22Rv1 (cell line): ENCODE data around the gene SDHC.
A peak's percentile ranks its signal among the peaks of the same experiment; 100 is the strongest.
"Not testable (repeated sequence)": the region's sequence is repeated elsewhere in the genome, so short reads cannot be mapped to it uniquely, and the experiment has no call there.

Experiments
- H3K27ac ChIP-seq: fragments of 450-650 bp; 2 replicates; pipeline ENCODE4 v1.5.1; 2017
- CTCF ChIP-seq: fragments of 450-650 bp; IDR thresholded peaks from 2 replicates; pipeline ENCODE4 v1.5.1; 2017; ENCODE audit warnings: mild to moderate bottlenecking
- ZFX ChIP-seq: fragments of 450-650 bp; IDR thresholded peaks from 2 replicates; pipeline ENCODE4 v1.6.1; 2017; ENCODE audit warnings: antibody characterized with exemption, borderline replicate concordance

Gene SDHC

GRCh38 chr1:161382214-161383019 lies 68.2 kb downstream of the SDHC start:
- H3K27ac ChIP-seq: no peak overlapping the region
- TF ChIP-seq CTCF: peak; percentile 90
- TF ChIP-seq ZFX: no peak

- no peak for TF ChIP-seq CTCF
- no peak for TF ChIP-seq ZFX
- no peak overlapping the region for H3K27ac ChIP-seq
Measured at GRCh38 chr1:161388639-161389038, 74.5 kb downstream of the SDHC start.

GRCh38 chr1:161389158-161389557 lies 75.0 kb downstream of the SDHC start:
- H3K27ac ChIP-seq: peak overlapping the region; percentile 72

GRCh38 chr1:161389691-161390558 lies 75.7 kb downstream of the SDHC start:
- H3K27ac ChIP-seq: peak overlapping the region; percentile 72
- no peak for TF ChIP-seq CTCF
- no peak for TF ChIP-seq ZFX

GRCh38 chr1:161390559-161390858 lies 76.3 kb downstream of the SDHC start:
- TF ChIP-seq ZFX: no peak
- TF ChIP-seq CTCF: no peak

GRCh38 chr1:161391136-161391535 lies 77.0 kb downstream of the SDHC start:
- H3K27ac ChIP-seq: not testable (repeated sequence)

More at GRCh38 chr1:161390559-161390858, 76.3 kb downstream of the SDHC start:
- H3K27ac ChIP-seq: no peak overlapping the region; the same call in 1 of the 2 replicates

- H3K27ac ChIP-seq: no peak overlapping the region
- no peak for TF ChIP-seq CTCF
- no peak for TF ChIP-seq ZFX
Measured at GRCh38 chr1:161391611-161392010, 77.4 kb downstream of the SDHC start.

- H3K27ac ChIP-seq: no peak overlapping the region
Measured at GRCh38 chr1:161393151-161393550, 79.0 kb downstream of the SDHC start.

GRCh38 chr1:161397038-161397437 lies 82.9 kb downstream of the SDHC start:
- not testable (repeated sequence) for H3K27ac ChIP-seq

More at GRCh38 chr1:161393151-161393550, 79.0 kb downstream of the SDHC start:
- TF ChIP-seq ZFX (no peak), CTCF (no peak)
